Measurements from ENCODE around the gene TMEM106C.

TMEM106C gene

GRCh38 chr12:48005001-48005749 is 41.8 kb downstream of the TMEM106C start:
- no peak for TF ChIP-seq YY1 (IDR thresholded peaks at IDR 0.05; ENCODE audit: low read depth)
- no peak for TF ChIP-seq EP300 (IDR thresholded peaks at IDR 0.05; ENCODE audit: borderline replicate concordance)
- no peak for TF ChIP-seq CREB1 (IDR thresholded peaks at IDR 0.05; ENCODE audit: low read depth)
- TF ChIP-seq FOXM1 (IDR thresholded peaks at IDR 0.05; ENCODE audit: borderline replicate concordance, low read depth), result no peak
- TF ChIP-seq USF1 (IDR thresholded peaks at IDR 0.05), result no peak
- TF ChIP-seq CEBPB (IDR thresholded peaks at IDR 0.05), result no peak
- TF ChIP-seq TEAD4 (IDR thresholded peaks at IDR 0.05), result no peak
- TF ChIP-seq EGR1 (IDR thresholded peaks at IDR 0.05), result no peak
- TF ChIP-seq TCF12 (IDR thresholded peaks at IDR 0.05; ENCODE audit: low read depth), result no peak
- no peak for TF ChIP-seq ZBTB7A (IDR thresholded peaks at IDR 0.05; ENCODE audit: low read depth)
- TF ChIP-seq TAF1 (IDR thresholded peaks at IDR 0.05; ENCODE audit: low read depth), result no peak
- TF ChIP-seq RAD21 (IDR thresholded peaks at IDR 0.05; ENCODE audit: low read depth), result no peak
- no peak for TF ChIP-seq NFIC (IDR thresholded peaks at IDR 0.05)
- no peak for TF ChIP-seq REST (IDR thresholded peaks at IDR 0.05; ENCODE audit: low read depth)
- no peak for TF ChIP-seq MAX (IDR thresholded peaks at IDR 0.05)

GRCh38 chr12:48005750-48006021 is 42.3 kb downstream of the TMEM106C start:
- no peak for TF ChIP-seq TEAD4 (IDR thresholded peaks at IDR 0.05)
- TF ChIP-seq NFIC (IDR thresholded peaks at IDR 0.05), result no peak
- no peak for TF ChIP-seq USF1 (IDR thresholded peaks at IDR 0.05)
- TF ChIP-seq EGR1 (IDR thresholded peaks at IDR 0.05), result no peak
- TF ChIP-seq RAD21 (IDR thresholded peaks at IDR 0.05; ENCODE audit: low read depth), result no peak
- TF ChIP-seq YY1 (IDR thresholded peaks at IDR 0.05; ENCODE audit: low read depth), result no peak
- no peak for TF ChIP-seq EP300 (IDR thresholded peaks at IDR 0.05; ENCODE audit: borderline replicate concordance)
- TF ChIP-seq MAX (IDR thresholded peaks at IDR 0.05), result no peak
- TF ChIP-seq REST (IDR thresholded peaks at IDR 0.05; ENCODE audit: low read depth), result no peak

- TF ChIP-seq YY1 (IDR thresholded peaks at IDR 0.05; ENCODE audit: low read depth), result no peak
- TF ChIP-seq ZBTB7A (IDR thresholded peaks at IDR 0.05; ENCODE audit: low read depth), result no peak
- TF ChIP-seq MAX (IDR thresholded peaks at IDR 0.05), result no peak
- TF ChIP-seq REST (IDR thresholded peaks at IDR 0.05; ENCODE audit: low read depth), result no peak
- no peak for TF ChIP-seq CEBPB (IDR thresholded peaks at IDR 0.05)
- no peak for TF ChIP-seq TCF12 (IDR thresholded peaks at IDR 0.05; ENCODE audit: low read depth)
- TF ChIP-seq TEAD4 (IDR thresholded peaks at IDR 0.05), result no peak
- TF ChIP-seq EP300 (IDR thresholded peaks at IDR 0.05; ENCODE audit: borderline replicate concordance), result no peak
- TF ChIP-seq TAF1 (IDR thresholded peaks at IDR 0.05; ENCODE audit: low read depth), result no peak
- TF ChIP-seq USF1 (IDR thresholded peaks at IDR 0.05), result no peak
- no peak for TF ChIP-seq NFIC (IDR thresholded peaks at IDR 0.05)
- no peak for TF ChIP-seq CREB1 (IDR thresholded peaks at IDR 0.05; ENCODE audit: low read depth)
- TF ChIP-seq EGR1 (IDR thresholded peaks at IDR 0.05), result no peak
- no peak for TF ChIP-seq RAD21 (IDR thresholded peaks at IDR 0.05; ENCODE audit: low read depth)
- no peak for TF ChIP-seq FOXM1 (IDR thresholded peaks at IDR 0.05; ENCODE audit: borderline replicate concordance, low read depth)
Observed at GRCh38 chr12:48007206-48007605, 43.8 kb downstream of the TMEM106C start.

Data from Ishikawa (cell line).